Ramos (cell line): Measurements from ENCODE around the gene ANO6.

Experiments used
- in situ Hi-C: fragments of 300-500 bp; cut with MboI; formaldehyde crosslinking; loops from one replicate; pipeline ENCODE4 v1.14.3; 2022; ENCODE audit warnings: low sequenced_read_pairs; ENCODE audit not compliant: unreplicated experiment

The ANO6 gene

GRCh38 chr12:45483571-45483970 lies 267.7 kb downstream of the ANO6 start:
- in situ Hi-C loops = no loop called here
